ENCODE measurements around the gene CRELD2. TPM values are rescaled to one million over a fixed set of nuclear protein-coding genes. Genes with fewer than 3 reads are reported as not detected.

Gene CRELD2
- total RNA-seq, 1 donor from 2014 or later = 27.4 TPM

- intact Hi-C loops (cut with micrococcal nuclease) = no loop called here
- DNase-seq = no peak
Observed at GRCh38 chr22:49909476-49910205, 8.8 kb upstream of the CRELD2 start.

GRCh38 chr22:49910229-49911155, 7.9 kb upstream of the CRELD2 start:
- intact Hi-C loops (cut with micrococcal nuclease) = no loop called here
- DNase-seq (no peak), ATAC-seq (no peak)

More at GRCh38 chr22:49909476-49910205, 8.8 kb upstream of the CRELD2 start:
- no peak for ATAC-seq

GRCh38 chr22:49911881-49912625, 6.4 kb upstream of the CRELD2 start:
- intact Hi-C loops (cut with micrococcal nuclease) = no loop called here
- ATAC-seq = no peak

GRCh38 chr22:49913026-49913425, 5.4 kb upstream of the CRELD2 start:
- no peak for ATAC-seq
- no peak for DNase-seq
- intact Hi-C loops (cut with micrococcal nuclease) = no loop called here

More at GRCh38 chr22:49911881-49912625, 6.4 kb upstream of the CRELD2 start:
- DNase-seq = no peak

- DNase-seq = no peak
- intact Hi-C loops (cut with micrococcal nuclease) = no loop called here
- ATAC-seq = no peak
Observed at GRCh38 chr22:49913446-49913845, 5.0 kb upstream of the CRELD2 start.

- no peak for DNase-seq
- intact Hi-C loops (cut with micrococcal nuclease) = no loop called here
- no peak for ATAC-seq
Observed at GRCh38 chr22:49914256-49914655, 4.2 kb upstream of the CRELD2 start.

- no peak for DNase-seq
- intact Hi-C loops (cut with micrococcal nuclease) = no loop called here
- no peak for ATAC-seq
Observed at GRCh38 chr22:49915610-49916009, 2.8 kb upstream of the CRELD2 start.

GRCh38 chr22:49916831-49917230, 1.6 kb upstream of the CRELD2 start:
- intact Hi-C loops (cut with micrococcal nuclease) = no loop called here
- no peak for DNase-seq
- no peak for ATAC-seq

- DNase-seq (no peak), ATAC-seq (no peak)
- intact Hi-C loops (cut with micrococcal nuclease) = no loop called here
Observed at GRCh38 chr22:49918911-49919881, 762 bp downstream of the CRELD2 start.

- no peak for DNase-seq
- intact Hi-C loops (cut with micrococcal nuclease) = loop anchor here (10.0 kb wide), 1 partner anchor 114 kb away; no protein-coding TSS in a partner anchor
- ATAC-seq = no peak
Observed at GRCh38 chr22:49920859-49921258, 2.4 kb downstream of the CRELD2 start.

GRCh38 chr22:49921508-49922278, 3.3 kb downstream of the CRELD2 start:
- ATAC-seq = no peak
- peak; percentile 26 for DNase-seq
- intact Hi-C loops (cut with micrococcal nuclease) = loop anchor here (10.0 kb wide), 1 partner anchor 113 kb away; no protein-coding TSS in a partner anchor

- DNase-seq = no peak
- intact Hi-C loops (cut with micrococcal nuclease) = loop anchor here (10.0 kb wide), 1 partner anchor 112 kb away; no protein-coding TSS in a partner anchor
- no peak for ATAC-seq
Observed at GRCh38 chr22:49922484-49922883, 4.0 kb downstream of the CRELD2 start.

GRCh38 chr22:49922926-49923325, 4.5 kb downstream of the CRELD2 start:
- intact Hi-C loops (cut with micrococcal nuclease) = loop anchor here (10.0 kb wide), 1 partner anchor 112 kb away; no protein-coding TSS in a partner anchor
- ATAC-seq (no peak), DNase-seq (no peak)

GRCh38 chr22:49923445-49923844, 5.0 kb downstream of the CRELD2 start:
- no peak for ATAC-seq
- no peak for DNase-seq
- intact Hi-C loops (cut with micrococcal nuclease) = loop anchor here (10.0 kb wide), 1 partner anchor 111 kb away; no protein-coding TSS in a partner anchor

- DNase-seq (no peak), ATAC-seq (no peak)
- intact Hi-C loops (cut with micrococcal nuclease) = loop anchor here (10.0 kb wide), 1 partner anchor 111 kb away; no protein-coding TSS in a partner anchor
Observed at GRCh38 chr22:49924113-49924833, 5.8 kb downstream of the CRELD2 start.

GRCh38 chr22:49925525-49926128, 7.2 kb downstream of the CRELD2 start:
- intact Hi-C loops (cut with micrococcal nuclease) = loop anchor here (10.0 kb wide), 1 partner anchor 109 kb away; no protein-coding TSS in a partner anchor
- no peak for DNase-seq
- no peak for ATAC-seq
